HG03025 (cell line): Measurements from ENCODE around the gene FXYD7.
"Not testable (repeated sequence)": the region's sequence is repeated elsewhere in the genome, so short reads cannot be mapped to it uniquely, and the experiment has no call there.

Source experiments
- ATAC-seq: cut with Tn5 transposase; IDR thresholded peaks from one replicate; pipeline ENCODE4 v1.9.1; 2021; ENCODE audit warnings: mild to moderate bottlenecking, moderate library complexity; ENCODE audit not compliant: unreplicated experiment, low FRiP score

Gene FXYD7

DNA sequence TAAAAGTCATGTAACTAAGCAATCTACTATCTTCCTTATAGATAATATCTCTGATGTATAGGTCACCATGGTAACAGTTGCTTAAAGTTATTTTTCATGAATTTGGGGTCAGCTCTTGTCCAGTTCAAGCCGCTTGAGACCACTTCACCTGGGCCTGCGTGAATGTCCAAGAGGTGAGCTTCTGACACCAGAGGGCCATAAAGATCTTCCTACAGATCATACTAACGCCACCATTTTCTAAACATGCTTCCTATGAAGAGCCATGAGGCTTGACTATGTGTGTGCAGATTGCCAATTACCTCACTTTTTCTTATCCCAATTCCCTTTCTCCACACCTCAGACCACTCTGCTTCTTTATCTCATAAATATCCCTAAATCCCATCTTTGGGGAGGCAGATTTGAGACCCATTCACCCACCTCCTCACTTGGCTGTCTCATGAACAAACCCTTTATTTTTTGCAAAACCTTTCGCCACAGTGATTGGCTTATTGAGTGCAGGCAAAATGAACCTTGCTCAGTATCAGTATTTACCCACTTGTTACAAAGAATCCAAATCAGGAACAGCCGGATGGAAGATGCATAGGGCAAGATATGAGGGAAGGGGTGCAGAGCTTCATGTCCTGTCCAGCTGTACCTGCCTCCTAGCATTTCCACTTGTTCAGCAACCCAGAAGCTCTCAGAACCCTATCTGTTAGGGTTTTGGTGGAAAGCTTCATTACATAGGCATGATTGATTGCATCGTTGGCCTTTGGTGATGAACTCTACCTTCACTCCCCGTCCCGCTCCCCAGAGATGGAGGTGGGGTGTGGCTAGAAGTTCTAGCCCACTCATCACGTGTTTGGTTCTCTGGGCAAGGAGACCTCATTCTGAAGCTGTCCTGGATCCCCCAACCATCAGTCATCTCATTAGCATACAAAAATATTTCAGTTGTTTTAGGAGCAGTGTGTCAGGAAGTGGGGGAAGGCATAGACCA, 51.2 kb downstream of the FXYD7 start:
- no peak for ATAC-seq

DNA sequence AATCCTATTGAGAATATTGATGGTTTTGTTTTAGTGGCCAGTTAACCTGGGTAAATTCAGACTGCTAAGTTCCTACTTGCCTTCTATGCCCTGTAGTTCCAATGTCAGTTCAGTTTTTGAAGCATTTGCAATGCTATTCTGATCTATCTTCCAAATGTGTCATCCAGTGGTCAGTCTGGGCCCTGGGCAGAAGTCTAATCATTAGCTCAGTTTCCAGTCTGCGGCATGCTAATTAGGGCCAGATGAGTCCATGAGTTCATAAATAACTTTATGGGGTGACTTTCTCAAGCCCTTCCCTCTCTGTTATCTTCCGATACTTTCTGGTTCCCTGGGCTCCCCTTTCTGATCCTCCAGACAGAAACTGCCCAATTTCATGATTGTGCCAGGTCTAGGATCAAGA, 52.8 kb downstream of the FXYD7 start:
- ATAC-seq: no peak

DNA sequence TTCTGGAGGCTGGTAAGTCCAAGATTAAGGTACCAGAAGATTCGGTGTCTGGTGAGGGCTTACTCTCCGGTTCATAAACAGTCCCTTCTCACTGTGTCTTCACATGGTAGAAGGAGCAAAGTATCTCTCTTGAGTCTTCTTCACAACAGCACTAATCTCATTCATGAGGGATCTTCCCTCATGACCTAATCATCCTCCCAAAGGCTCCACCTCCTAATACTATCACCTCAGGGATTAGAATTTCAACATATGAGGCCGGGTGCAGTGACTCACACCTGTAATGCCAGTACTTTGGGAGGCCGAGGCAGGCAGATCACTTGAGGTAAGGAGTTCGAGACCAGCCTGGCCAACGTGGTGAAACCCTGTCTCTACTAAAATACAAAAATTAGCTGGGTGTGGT, 53.8 kb downstream of the FXYD7 start:
- not testable (repeated sequence) for ATAC-seq

DNA sequence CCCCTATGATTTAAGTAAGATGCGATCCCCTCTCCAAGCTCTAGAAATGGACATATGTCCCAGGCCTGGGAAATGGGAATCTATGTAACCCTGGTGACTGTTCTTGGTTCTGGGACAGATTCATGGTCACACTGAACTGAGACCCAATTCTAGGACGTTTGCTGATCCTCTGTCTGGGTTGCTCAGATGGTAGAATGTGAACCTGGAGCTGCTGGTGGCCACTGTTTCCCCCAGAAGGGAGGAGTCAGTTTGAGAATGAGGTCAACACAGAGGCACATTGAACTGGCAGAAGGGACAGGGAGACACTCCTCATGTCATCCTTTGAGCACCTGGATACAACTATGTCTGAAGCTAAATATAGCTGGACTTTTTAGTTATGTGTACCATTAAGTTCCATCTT, 56.4 kb downstream of the FXYD7 start:
- no peak for ATAC-seq

DNA sequence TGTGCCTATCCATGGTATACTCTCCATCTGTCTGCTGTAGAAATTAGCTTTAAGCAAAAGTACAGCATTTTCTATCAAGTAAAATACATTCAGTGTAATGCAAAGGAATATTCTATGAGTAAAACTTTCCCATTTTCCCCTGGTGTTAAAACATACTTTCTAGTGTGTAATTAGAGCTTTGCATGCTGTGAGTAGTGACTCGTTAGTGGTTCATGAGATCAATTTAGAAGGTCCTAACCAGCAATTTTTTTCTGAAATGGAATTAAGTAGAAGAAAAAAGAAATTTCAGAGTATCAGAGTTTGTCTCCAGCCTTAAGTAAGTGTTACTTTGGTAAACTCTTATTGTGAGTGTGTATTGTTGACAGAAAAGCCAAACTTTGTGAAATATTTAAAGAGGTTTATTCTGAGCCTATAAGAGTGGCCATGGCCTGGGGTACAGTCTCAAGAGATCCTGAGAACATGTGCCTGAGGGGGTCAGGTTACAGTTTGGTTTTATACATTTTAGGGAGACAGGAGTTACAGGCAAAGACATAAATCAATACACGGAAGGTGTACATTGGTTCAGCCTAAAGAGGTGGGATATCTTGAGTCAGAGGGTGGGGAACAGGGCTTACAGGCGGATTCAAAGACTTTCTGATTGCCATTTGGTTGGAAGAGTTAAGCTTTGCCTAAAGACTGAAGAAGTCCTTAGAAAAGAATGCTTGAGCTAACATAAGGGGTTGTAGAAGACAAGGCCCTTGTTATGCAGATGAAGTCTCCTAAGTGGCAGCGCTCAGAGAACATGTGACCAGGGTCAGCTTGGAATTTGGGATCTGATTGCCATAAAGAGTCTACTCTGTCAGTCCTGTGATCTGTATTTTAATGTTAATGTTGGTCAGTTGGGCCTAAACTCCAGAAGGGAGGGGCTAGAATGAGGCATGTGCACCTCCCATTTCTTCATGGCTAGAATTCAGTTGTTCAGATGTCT, 60.0 kb downstream of the FXYD7 start:
- ATAC-seq: no peak
